Measurements from ENCODE around the gene PPP1R15A. TPM values are rescaled to one million over a fixed set of nuclear protein-coding genes. Genes with fewer than 3 reads are reported as not detected.

PPP1R15A gene
- polyA plus RNA-seq, 1 donor (not counting 4 experiments of a cell fraction or from before 2014, with no cell fraction given), result 36.6 TPM

- Histone ChIP-seq H3K9me1 (ENCODE audit: control insufficient read depth, extremely low read depth, insufficient read depth, low read length) (no peaks in the 10 kb centered on the region), H3K27ac (ENCODE audit: control insufficient read depth, insufficient read depth, low read length) (peak within 1 kb of the TSS; percentile 43), H2AFZ (ENCODE audit: control insufficient read depth, low read length) (peak within 1 kb of the TSS; percentile 88), H3K27me3 (ENCODE audit: control insufficient read depth, extremely low read depth, insufficient read depth, low read length) (no peaks in the 10 kb centered on the region), H3K36me3 (ENCODE audit: control insufficient read depth in 2 of 2, extremely low read depth in 1 of 2, insufficient read depth in 2 of 2, low read length in 2 of 2) (no peaks in the 10 kb centered on the region), H3K9me3 (ENCODE audit: control insufficient read depth, low read depth, low read length) (no peaks in the 10 kb centered on the region), H3K4me2 (ENCODE audit: control insufficient read depth, extremely low read depth, insufficient read depth, low read depth, low read length) (peak within 1 kb of the TSS; percentile 89), H3K9ac (ENCODE audit: control insufficient read depth, extremely low read depth, insufficient read depth, low read length) (peak within 1 kb of the TSS; percentile 71), H4K20me1 (ENCODE audit: control insufficient read depth, extremely low read depth, insufficient read depth, low read length) (no peaks in the 10 kb centered on the region), H3K4me1 (ENCODE audit: control insufficient read depth, extremely low read depth, insufficient read depth, low read length) (peaks cover 12% of the 10 kb centered on the region), H3K79me2 (ENCODE audit: control insufficient read depth, insufficient read depth, low read length) (no peaks in the 10 kb centered on the region), H3K4me3 (ENCODE audit: control insufficient read depth in 2 of 3, extremely low read depth in 1 of 3, insufficient read depth in 2 of 3, low read depth in 1 of 3, low read length in 3 of 3) (peak within 1 kb of the TSS; percentile 30 to 64 (median 49))
- FAIRE-seq (no peak), DNase-seq (ENCODE audit: low read depth, low spot score) (no peak)
- TF ChIP-seq EZH2 (IDR thresholded peaks at IDR 0.05; ENCODE audit: low read length) (no peak), CTCF (optimal IDR thresholded peaks at IDR 0.05 in 1 of 3, IDR thresholded peaks at IDR 0.05 in 1 of 3, conservative IDR thresholded peaks at IDR 0.05 in 1 of 3; ENCODE audit: extremely low read depth in 1 of 3, insufficient read depth in 2 of 3, low read length in 3 of 3) (no peak)
- dilution Hi-C loops (cut with MboI; ENCODE audit: extremely low pct_ligation_motif_present, low sequenced_read_pairs), result no loop called here
These were observed 35.9 kb upstream of the PPP1R15A start, which contains the start of gene HSD17B14 for GRCh38 chr19:48836089-48837017. Gene HSD17B14 (minus strand): TSS chr19:48836491. CDS start chr19:48836411, 80 bp downstream.

- Histone ChIP-seq H2AFZ (ENCODE audit: control insufficient read depth, low read length) (peak overlapping the region; percentile 88), H3K27me3 (ENCODE audit: control insufficient read depth, extremely low read depth, insufficient read depth, low read length) (no peaks in the 10 kb centered on the region), H3K36me3 (ENCODE audit: control insufficient read depth in 2 of 2, extremely low read depth in 1 of 2, insufficient read depth in 2 of 2, low read length in 2 of 2) (no peaks in the 10 kb centered on the region), H3K27ac (ENCODE audit: control insufficient read depth, insufficient read depth, low read length) (no peak overlapping the region), H4K20me1 (ENCODE audit: control insufficient read depth, extremely low read depth, insufficient read depth, low read length) (no peaks in the 10 kb centered on the region), H3K4me1 (ENCODE audit: control insufficient read depth, extremely low read depth, insufficient read depth, low read length) (peaks cover 12% of the 10 kb centered on the region), H3K79me2 (ENCODE audit: control insufficient read depth, insufficient read depth, low read length) (no peaks in the 10 kb centered on the region), H3K9me3 (ENCODE audit: control insufficient read depth, low read depth, low read length) (no peaks in the 10 kb centered on the region), H3K9me1 (ENCODE audit: control insufficient read depth, extremely low read depth, insufficient read depth, low read length) (no peaks in the 10 kb centered on the region), H3K4me2 (ENCODE audit: control insufficient read depth, extremely low read depth, insufficient read depth, low read depth, low read length) (peak overlapping the region; percentile 71), H3K4me3 (ENCODE audit: control insufficient read depth in 2 of 3, extremely low read depth in 1 of 3, insufficient read depth in 2 of 3, low read depth in 1 of 3, low read length in 3 of 3) (peak overlapping the region in 2 of 3 experiments; percentile 45 to 49), H3K9ac (ENCODE audit: control insufficient read depth, extremely low read depth, insufficient read depth, low read length) (peak overlapping the region; percentile 22)
- no peak for DNase-seq (ENCODE audit: low read depth, low spot score)
- dilution Hi-C loops (cut with MboI; ENCODE audit: extremely low pct_ligation_motif_present, low sequenced_read_pairs), result no loop called here
- no peak for TF ChIP-seq CTCF (optimal IDR thresholded peaks at IDR 0.05 in 1 of 3, IDR thresholded peaks at IDR 0.05 in 1 of 3, conservative IDR thresholded peaks at IDR 0.05 in 1 of 3; ENCODE audit: extremely low read depth in 1 of 3, insufficient read depth in 2 of 3, low read length in 3 of 3)
- TF ChIP-seq EZH2 (IDR thresholded peaks at IDR 0.05; ENCODE audit: low read length), result no peak
- no peak for FAIRE-seq
These were observed 35.1 kb upstream of the PPP1R15A start for GRCh38 chr19:48837051-48837524.
